Liver (tissue), 9 donors: Measurements from ENCODE around the gene PARD3. TPM values are rescaled to one million over a fixed set of nuclear protein-coding genes. Genes with fewer than 3 reads are reported as not detected.

Source experiments
- DNase-seq: peaks from one replicate; pipeline ENCODE4 v3.0.0-alpha.2; 2017; ENCODE audit warnings: low spot score
- H3K27ac ChIP-seq, 2 donors: one replicate each; pipeline ENCODE4 v1.7.0; 2013; ENCODE audit warnings: inconsistent platforms in 2 of 2, low read length in 2 of 2, control low read depth in 1 of 2, low read depth in 1 of 2, mild to moderate bottlenecking in 1 of 2
- H3K27me3 ChIP-seq, 4 donors: one replicate each; pipeline versions ENCODE4 v1.6.1 to v1.7.0; 2013; ENCODE audit warnings: low read length in 3 of 4, inconsistent platforms in 1 of 4, mild to moderate bottlenecking in 1 of 4, moderate library complexity in 1 of 4; ENCODE audit not compliant: control insufficient read depth in 4 of 4, insufficient read depth in 4 of 4
- H3K36me3 ChIP-seq, 4 donors: one replicate each; pipeline versions ENCODE4 v1.6.1 to v1.7.0; 2013; ENCODE audit warnings: low read length in 3 of 4, mild to moderate bottlenecking in 3 of 4, low read depth in 1 of 4, moderate library complexity in 1 of 4; ENCODE audit not compliant: control insufficient read depth in 4 of 4, insufficient read depth in 3 of 4
- H3K4me1 ChIP-seq, 4 donors: one replicate each; pipeline versions ENCODE4 v1.6.1 to v1.7.0; 2013; ENCODE audit warnings: low read length in 3 of 4, mild to moderate bottlenecking in 3 of 4, moderate library complexity in 1 of 4; ENCODE audit not compliant: control insufficient read depth in 4 of 4, insufficient read depth in 4 of 4
- H3K4me3 ChIP-seq, 3 donors: one replicate each; pipeline versions ENCODE4 v1.6.1 to v1.7.0; 2013; ENCODE audit warnings: low read length in 3 of 3, control low read depth in 1 of 3, low read depth in 1 of 3, mild to moderate bottlenecking in 1 of 3
- H3K9ac ChIP-seq, 2 donors: one replicate each; pipeline ENCODE4 v1.7.0; 2013; ENCODE audit warnings: low read length in 2 of 2, mild to moderate bottlenecking in 2 of 2, moderate library complexity in 2 of 2, control low read depth in 1 of 2, low read depth in 1 of 2
- H3K9me3 ChIP-seq, 4 donors: one replicate each; pipeline versions ENCODE4 v1.6.1 to v1.7.0; 2013; ENCODE audit warnings: low read length in 3 of 4; ENCODE audit not compliant: control insufficient read depth in 4 of 4
- ATF3 ChIP-seq: IDR thresholded peaks from 2 replicates; pipeline ENCODE4 v1.6.1; 2016; ENCODE audit warnings: antibody characterized with exemption
- CTCF ChIP-seq: fragments of 150-350 bp; IDR thresholded peaks from 2 replicates; pipeline ENCODE4 v1.5.1; 2017; ENCODE audit warnings: improper control_type of control experiment, low read depth, low read length; ENCODE audit not compliant: missing input control
- EGR1 ChIP-seq, 2 donors: IDR thresholded peaks; 2 replicates each; pipeline ENCODE4 v1.6.1; 2016 to 2018; ENCODE audit warnings: antibody characterized with exemption in 2 of 2, low read depth in 2 of 2
- FOXA1 ChIP-seq: IDR thresholded peaks from 2 replicates; pipeline ENCODE4 v1.6.1; 2016; ENCODE audit warnings: antibody characterized with exemption
- FOXA2 ChIP-seq: IDR thresholded peaks from 2 replicates; pipeline ENCODE4 v1.6.1; 2016; ENCODE audit warnings: antibody characterized with exemption
- GABPA ChIP-seq, 2 donors: IDR thresholded peaks in 1 of 2; conservative IDR thresholded peaks in 1 of 2; 2 replicates each; pipeline ENCODE4 v1.6.1; 2016; ENCODE audit warnings: antibody characterized with exemption in 2 of 2, mild to moderate bottlenecking in 1 of 2, moderate library complexity in 1 of 2
- HNF4A ChIP-seq, 2 donors: conservative IDR thresholded peaks; 2 replicates each; pipeline ENCODE4 v1.6.1; 2016; ENCODE audit warnings: antibody characterized with exemption in 2 of 2, mild to moderate bottlenecking in 2 of 2
- HNF4G ChIP-seq: IDR thresholded peaks from 2 replicates; pipeline ENCODE4 v1.6.1; 2016; ENCODE audit warnings: antibody characterized with exemption
- JUND ChIP-seq, 2 donors: IDR thresholded peaks; 2 replicates each; pipeline ENCODE4 v1.6.1; 2016; ENCODE audit warnings: antibody characterized with exemption in 2 of 2
- MAX ChIP-seq: IDR thresholded peaks from 2 replicates; pipeline ENCODE4 v1.6.1; 2016; ENCODE audit warnings: antibody characterized with exemption
- NR2F2 ChIP-seq: IDR thresholded peaks from 2 replicates; pipeline ENCODE4 v1.6.1; 2016; ENCODE audit warnings: antibody characterized with exemption
- RAD21 ChIP-seq, 2 donors: IDR thresholded peaks; 2 replicates each; pipeline ENCODE4 v1.6.1; 2016; ENCODE audit warnings: antibody characterized with exemption in 2 of 2, mild to moderate bottlenecking in 2 of 2
- REST ChIP-seq: IDR thresholded peaks from 2 replicates; pipeline ENCODE4 v1.6.1; 2016; ENCODE audit warnings: antibody characterized with exemption, mild to moderate bottlenecking
- RXRA ChIP-seq, 2 donors: IDR thresholded peaks; 2 replicates each; pipeline ENCODE4 v1.6.1; 2017 to 2018; ENCODE audit warnings: antibody characterized with exemption in 2 of 2, mild to moderate bottlenecking in 1 of 2
- SP1 ChIP-seq: IDR thresholded peaks from 2 replicates; pipeline ENCODE4 v1.6.1; 2018; ENCODE audit warnings: antibody characterized with exemption, mild to moderate bottlenecking
- TAF1 ChIP-seq: conservative IDR thresholded peaks from 2 replicates; pipeline ENCODE4 v1.6.1; 2016; ENCODE audit warnings: antibody characterized with exemption, mild to moderate bottlenecking
- YY1 ChIP-seq: IDR thresholded peaks from 2 replicates; pipeline ENCODE4 v1.6.1; 2016; ENCODE audit warnings: antibody characterized with exemption, mild to moderate bottlenecking
- ZBTB33 ChIP-seq: IDR thresholded peaks from 2 replicates; pipeline ENCODE4 v1.6.1; 2016; ENCODE audit warnings: antibody characterized with exemption
- WGBS: extraction: QIAGEN DNeasy Blood & Tissue Kit; methylation state at CpG from one replicate; pipeline ENCODE4 v1.1.7; 2013; 5-methylcytosine and 5-hydroxymethylcytosine counted together
- polyA plus RNA-seq, 2 donors: library from polyadenylated mRNA; stranded (reverse) in 1 of 2; unstranded in 1 of 2; fragments of 200-250 nt in 1 of 2; fragments of >200 nt in 1 of 2; fragmentation: Nextera tagmentation in 1 of 2; extraction: Ambion mirVana in 1 of 2; gene quantifications; one replicate each; pipeline versions ENCODE4 v1.2.1 to v1.2.3, GENCODE V29; 2013 to 2015
- total RNA-seq, 2 donors: library from RNA; depleted of rRNA; stranded (reverse); fragments of >200 nt; gene quantifications; one replicate each; pipeline ENCODE4 v1.2.3, GENCODE V29; 2014
- donor health status: healthy.
- donor health status: healthy.
- donor health status: healthy.
- donor health status: healthy.
- donor health status: healthy.

PARD3 gene
- total and polyA plus RNA-seq, 4 donors: 12.3 to 43.8 (median 13.5) TPM

- no peak for TF ChIP-seq ZBTB33
- no peak for TF ChIP-seq SP1
- TF ChIP-seq RAD21 (IDR thresholded peaks at IDR 0.05): no peak
- no peaks in the 10 kb centered on the region for H3K36me3 ChIP-seq
- H3K4me3 ChIP-seq: no peak overlapping the region
- WGBS: 95% methylated on average over 5 of the region's 5 CpGs
- peaks cover 0 to 3% (median 2%) of the 10 kb centered on the region in 4 donors for H3K4me1 ChIP-seq
- no peaks in the 10 kb centered on the region for H3K9me3 ChIP-seq
- H3K9ac ChIP-seq: no peak overlapping the region
- H3K27me3 ChIP-seq: no peaks in the 10 kb centered on the region
- DNase-seq: no peak
- no peak overlapping the region for H3K27ac ChIP-seq
These were observed 166.2 kb downstream of the PARD3 start for GRCh38 chr10:34648919-34649318.

- no peak overlapping the region for H3K9ac ChIP-seq
- H3K36me3 ChIP-seq: no peaks in the 10 kb centered on the region
- TF ChIP-seq RXRA (IDR thresholded peaks at IDR 0.05) (no peak), SP1 (no peak), MAX (no peak), FOXA1 (no peak), EGR1 (IDR thresholded peaks at IDR 0.05; ENCODE audit: low read depth in 2 of 2) (no peak), GABPA (IDR thresholded peaks at IDR 0.05 in 1 of 2, conservative IDR thresholded peaks at IDR 0.05 in 1 of 2) (no peak), TAF1 (no peak), JUND (IDR thresholded peaks at IDR 0.05) (no peak), ZBTB33 (no peak), RAD21 (IDR thresholded peaks at IDR 0.05) (no peak), HNF4A (conservative IDR thresholded peaks at IDR 0.05) (no peak), ATF3 (no peak), REST (no peak), FOXA2 (no peak), YY1 (no peak), HNF4G (no peak), NR2F2 (no peak), CTCF (no peak)
- H3K27me3 ChIP-seq: no peaks in the 10 kb centered on the region
- H3K9me3 ChIP-seq: no peaks in the 10 kb centered on the region
- 92% methylated on average over 12 of the region's 12 CpGs for WGBS
- H3K4me1 ChIP-seq: no peaks in the 10 kb centered on the region
- H3K27ac ChIP-seq: no peak overlapping the region
- DNase-seq: no peak
- no peak overlapping the region for H3K4me3 ChIP-seq
These were observed 166.9 kb downstream of the PARD3 start for GRCh38 chr10:34647875-34648865.
